GM10248 (cell line): ENCODE data around the gene DHX57.
"Not testable (repeated sequence)": the region's sequence is repeated elsewhere in the genome, so short reads cannot be mapped to it uniquely, and the experiment has no call there.

ENCODE experiments used
- CTCF ChIA-PET: fragments of 300-600 bp; sonication (Branson Sonifier 250); formaldehyde crosslinking; extraction: SDS; loops from one replicate; lab custom pipeline; 2021; ENCODE audit warnings: antibody characterized with exemption; lab: Yijun Ruan, JAX
- POLR2A ChIA-PET: fragments of 350-650 bp; sonication (Branson Sonifier 250); formaldehyde crosslinking; extraction: SDS; loops from one replicate; lab custom pipeline; 2020; ENCODE audit warnings: antibody characterized with exemption; lab: Yijun Ruan, JAX
- DNase-seq: peaks from one replicate; pipeline ENCODE4 v3.0.0; 2012; ENCODE audit errors: extremely low spot score
- TF ChIP-seq, protein P1 (sequence below): IDR thresholded peaks from 2 replicates; pipeline ENCODE4 v1.5.1; 2012; ENCODE audit warnings: mild to moderate bottlenecking, low read depth; ENCODE audit errors: extremely low read depth, missing control alignments, control extremely low read depth

The DHX57 gene

DNA sequence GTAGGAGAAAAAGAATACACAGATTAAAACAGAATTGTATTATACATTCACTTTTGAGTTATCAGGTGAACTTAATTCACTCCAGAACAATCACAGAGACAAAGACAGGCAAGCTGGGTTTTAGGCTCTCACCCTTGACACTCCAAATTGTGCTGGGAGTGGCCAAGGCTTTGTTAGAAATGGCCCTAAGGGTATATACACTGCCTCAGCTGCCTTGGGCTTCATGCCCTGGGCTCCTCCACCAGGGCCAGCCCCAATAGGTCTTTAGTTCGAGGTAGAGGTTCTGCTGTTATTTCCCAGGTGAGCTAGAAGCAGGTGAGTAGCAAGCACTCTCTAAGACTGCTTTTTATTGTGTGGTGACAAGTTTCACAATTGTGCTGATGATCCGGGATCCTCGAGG is 77.8 kb downstream of the DHX57 start:
- POLR2A ChIA-PET, result no interaction called here
- TF ChIP-seq, protein P1, sequence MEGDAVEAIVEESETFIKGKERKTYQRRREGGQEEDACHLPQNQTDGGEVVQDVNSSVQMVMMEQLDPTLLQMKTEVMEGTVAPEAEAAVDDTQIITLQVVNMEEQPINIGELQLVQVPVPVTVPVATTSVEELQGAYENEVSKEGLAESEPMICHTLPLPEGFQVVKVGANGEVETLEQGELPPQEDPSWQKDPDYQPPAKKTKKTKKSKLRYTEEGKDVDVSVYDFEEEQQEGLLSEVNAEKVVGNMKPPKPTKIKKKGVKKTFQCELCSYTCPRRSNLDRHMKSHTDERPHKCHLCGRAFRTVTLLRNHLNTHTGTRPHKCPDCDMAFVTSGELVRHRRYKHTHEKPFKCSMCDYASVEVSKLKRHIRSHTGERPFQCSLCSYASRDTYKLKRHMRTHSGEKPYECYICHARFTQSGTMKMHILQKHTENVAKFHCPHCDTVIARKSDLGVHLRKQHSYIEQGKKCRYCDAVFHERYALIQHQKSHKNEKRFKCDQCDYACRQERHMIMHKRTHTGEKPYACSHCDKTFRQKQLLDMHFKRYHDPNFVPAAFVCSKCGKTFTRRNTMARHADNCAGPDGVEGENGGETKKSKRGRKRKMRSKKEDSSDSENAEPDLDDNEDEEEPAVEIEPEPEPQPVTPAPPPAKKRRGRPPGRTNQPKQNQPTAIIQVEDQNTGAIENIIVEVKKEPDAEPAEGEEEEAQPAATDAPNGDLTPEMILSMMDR, result no peak
- CTCF ChIA-PET, result interaction anchor here (1.4 kb wide), 1 partner anchor 21 kb away, joined by 3 read pairs; no protein-coding TSS in a partner anchor
- no peak for DNase-seq

DNA sequence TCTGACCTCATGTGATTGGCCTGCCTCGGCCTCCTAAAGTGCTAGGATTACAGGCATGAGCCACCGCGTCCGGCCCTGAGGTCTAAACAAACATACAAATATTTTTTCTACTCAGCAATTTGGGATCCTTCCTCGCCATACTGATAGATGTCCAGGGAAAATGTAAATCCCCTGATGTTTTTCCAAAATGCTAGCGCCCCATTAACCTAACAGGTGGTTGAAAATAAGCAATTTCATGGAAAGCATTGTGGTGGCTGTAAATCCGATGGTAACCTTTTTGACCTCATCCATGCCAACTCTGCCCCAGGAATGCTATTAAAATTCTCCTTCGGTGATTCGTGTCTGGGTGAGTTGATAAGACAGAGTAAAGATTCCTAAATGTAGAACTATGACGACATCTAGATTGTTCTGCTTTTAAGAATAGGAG is 78.5 kb downstream of the DHX57 start:
- no peak for DNase-seq
- TF ChIP-seq, protein P1, result no peak
- ChIA-PET POLR2A (no interaction called here), CTCF (interaction anchor here (1.4 kb wide), 1 partner anchor 21 kb away, joined by 3 read pairs; no protein-coding TSS in a partner anchor)

DNA sequence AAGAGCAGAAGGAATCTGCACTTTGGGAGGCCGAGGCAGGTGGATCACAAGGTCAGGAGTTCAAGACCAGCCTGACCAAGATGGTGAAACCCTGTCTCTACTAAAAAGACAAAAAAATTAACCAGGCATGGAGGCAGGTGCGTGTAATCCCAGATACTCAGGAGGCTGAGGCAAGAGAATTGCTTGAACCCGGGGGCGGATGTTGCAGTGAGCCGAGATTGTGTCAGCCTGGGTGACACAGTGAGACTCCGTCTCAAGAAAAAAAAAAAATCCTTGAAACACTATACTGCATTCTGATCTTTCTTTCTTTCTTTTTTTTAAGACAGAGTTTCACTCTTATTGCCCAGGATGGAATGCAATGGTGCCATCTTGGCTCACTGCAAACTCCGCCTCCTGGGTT is 80.7 kb downstream of the DHX57 start:
- ChIA-PET POLR2A (interaction anchor here (2.1 kb wide), 1 partner anchor 44 kb away, joined by 9 read pairs; the partner anchor contains the start of gene SRSF7), CTCF (interaction anchor here (1.3 to 1.7 kb wide), 2 partner anchors 8 to 14 kb away, joined by 3 read pairs; no protein-coding TSS in a partner anchor)

DNA sequence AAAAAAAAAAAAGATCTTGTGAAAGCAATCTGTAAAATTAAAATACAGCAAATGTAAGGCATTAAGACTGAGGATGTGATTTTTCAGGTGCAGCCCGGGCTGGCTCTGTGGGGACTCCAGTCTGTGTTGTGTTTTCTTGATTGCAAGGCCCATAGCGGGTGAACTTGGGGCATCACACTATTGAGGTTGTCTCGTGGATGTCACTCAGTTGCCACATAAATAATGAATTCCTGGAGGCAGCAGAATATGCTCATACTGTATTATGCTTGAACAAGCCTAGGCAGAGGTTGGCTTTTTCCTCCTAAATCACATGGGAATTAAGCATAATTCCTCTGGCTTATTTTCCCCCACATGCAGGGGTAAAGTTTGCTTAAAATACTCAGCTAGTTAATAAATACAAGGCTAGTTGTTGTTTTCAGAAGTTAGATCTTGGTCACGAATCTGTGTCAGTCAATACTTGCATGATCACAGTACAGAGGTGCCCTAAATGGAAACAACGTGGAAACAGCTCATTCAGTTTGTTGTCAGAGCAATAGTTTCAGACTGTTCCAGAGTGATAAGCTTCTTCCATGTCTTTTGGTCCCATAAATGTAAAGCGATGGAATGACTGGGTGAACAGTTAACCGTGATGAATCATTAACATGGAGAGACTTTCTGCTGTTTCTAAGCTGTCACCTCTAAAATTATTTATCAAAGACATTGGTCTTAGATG is 81.3 kb downstream of the DHX57 start:
- no peak for DNase-seq
- ChIA-PET POLR2A (interaction anchor here (2.1 kb wide), 1 partner anchor 43 kb away, joined by 9 read pairs; the partner anchor contains the start of gene SRSF7), CTCF (interaction anchor here (1.3 to 1.7 kb wide), 2 partner anchors 9 to 14 kb away, joined by 3 read pairs; no protein-coding TSS in a partner anchor)
- TF ChIP-seq, protein P1, result no peak

More for the DNA sequence above, 80.7 kb downstream of the DHX57 start:
- DNase-seq, result not testable (repeated sequence)

DNA sequence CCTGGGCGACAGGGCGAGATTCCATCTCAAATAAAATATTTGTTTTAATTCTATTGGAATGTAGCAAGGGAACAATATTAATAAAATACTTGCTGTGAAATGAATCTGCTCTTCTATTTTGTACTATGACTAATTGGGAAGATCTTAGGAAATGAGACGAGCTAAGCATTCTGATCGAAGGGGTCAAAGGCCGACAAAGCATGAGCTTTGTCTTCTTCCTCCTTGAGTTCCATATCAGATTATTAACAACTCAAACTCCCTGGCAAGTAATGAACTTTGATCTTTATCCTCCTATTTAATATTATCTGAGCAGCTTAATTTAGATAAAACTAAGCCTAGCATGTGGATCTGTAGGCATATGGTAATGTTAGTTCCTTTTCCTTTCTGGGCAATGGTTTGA is 82.2 kb downstream of the DHX57 start:
- ChIA-PET POLR2A (no interaction called here), CTCF (interaction anchor here (0.8 to 1.7 kb wide), 3 partner anchors 9 to 13 kb away, joined by 3 to 5 read pairs (median 3); no protein-coding TSS in a partner anchor)
- TF ChIP-seq, protein P1, result no peak
- no peak for DNase-seq

DNA sequence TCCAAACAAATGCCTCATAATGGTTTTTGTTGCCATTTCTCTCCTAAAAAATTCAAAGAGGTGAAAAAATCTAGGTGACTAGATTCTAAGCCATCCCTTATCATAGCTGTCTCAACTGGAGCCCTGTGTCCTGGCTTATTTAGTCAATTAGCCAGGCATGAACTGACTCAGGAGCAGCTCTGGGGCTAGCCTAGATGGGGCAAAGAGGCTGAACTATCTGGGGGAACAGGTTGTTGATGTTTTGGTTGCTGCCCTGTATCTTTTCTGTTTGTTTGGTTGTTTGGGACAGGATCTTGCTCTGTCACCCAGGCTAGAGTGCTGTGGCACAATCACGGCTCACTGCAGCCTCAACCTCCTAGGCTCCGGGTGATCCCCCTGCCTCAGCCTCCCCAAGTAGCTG is 83.0 kb downstream of the DHX57 start:
- no peak for DNase-seq
- CTCF ChIA-PET, result interaction anchor here (1.4 kb wide), 1 partner anchor 10 kb away, joined by 3 read pairs; no protein-coding TSS in a partner anchor
- POLR2A ChIA-PET, result no interaction called here
- TF ChIP-seq, protein P1, result no peak

DNA sequence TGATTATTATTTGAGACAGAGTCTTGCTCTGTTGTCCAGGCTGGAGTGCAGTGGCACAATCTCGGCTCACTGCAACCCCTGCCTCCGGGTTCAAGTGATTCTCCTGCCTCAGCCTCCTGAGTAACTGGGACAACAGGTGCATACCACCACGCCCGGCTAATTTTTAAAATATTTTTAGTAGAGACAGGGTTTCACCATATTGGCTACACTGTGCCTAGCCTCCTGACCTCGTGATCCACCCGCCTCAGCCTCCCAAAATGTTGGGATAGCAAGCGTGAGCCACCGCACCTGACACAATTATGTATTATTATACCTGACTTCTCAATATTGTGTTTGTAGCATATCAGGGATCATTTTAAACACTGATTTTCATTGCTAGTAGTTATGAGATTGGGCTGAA is 83.4 kb downstream of the DHX57 start:
- DNase-seq, POLR2A ChIA-PET: not testable (repeated sequence)
- CTCF ChIA-PET, result interaction anchor here (1.4 kb wide), 1 partner anchor 11 kb away, joined by 3 read pairs; no protein-coding TSS in a partner anchor
